ENCODE measurements around the gene AHCTF1. TPM values are rescaled to one million over a fixed set of nuclear protein-coding genes. Genes with fewer than 3 reads are reported as not detected.
"Not testable (repeated sequence)": the region's sequence is repeated elsewhere in the genome, so short reads cannot be mapped to it uniquely, and the experiment has no call there.

Gene AHCTF1
- total RNA-seq, 2 experiments from 2014 or later, result 35.8 to 40.3 TPM

GRCh38 chr1:246828818-246829217 is 102.9 kb downstream of the AHCTF1 start:
- H3K4me1 Mint-ChIP-seq (ENCODE audit: low read depth), result no peaks in the 10 kb centered on the region
- peaks cover 13% of the 10 kb centered on the region for H3K9me3 Mint-ChIP-seq
- POLR2A ChIA-PET, result no interaction called here
- H3K4me3 Mint-ChIP-seq, result no peak overlapping the region
- H3K36me3 Mint-ChIP-seq, result peaks cover 6% of the 10 kb centered on the region
- H3K27ac Mint-ChIP-seq, result no peak overlapping the region
- intact Hi-C loops (cut with micrococcal nuclease), result no loop called here
- no peak for DNase-seq
- CTCF ChIA-PET, result no interaction called here
- peaks cover 3% of the 10 kb centered on the region for H3K27me3 Mint-ChIP-seq

- Mint-ChIP-seq H3K9me3 (peaks cover 13% of the 10 kb centered on the region), H3K27ac (no peak overlapping the region), H3K4me3 (no peak overlapping the region), H3K4me1 (ENCODE audit: low read depth) (no peaks in the 10 kb centered on the region), H3K27me3 (peaks cover 3% of the 10 kb centered on the region), H3K36me3 (peaks cover 6% of the 10 kb centered on the region)
- ChIA-PET POLR2A (no interaction called here), CTCF (no interaction called here)
- intact Hi-C loops (cut with micrococcal nuclease), result no loop called here
- DNase-seq, result no peak
Observed at GRCh38 chr1:246827396-246827795, 104.4 kb downstream of the AHCTF1 start.

- peaks cover 9% of the 10 kb centered on the region for H3K4me1 Mint-ChIP-seq (ENCODE audit: low read depth)
- POLR2A ChIA-PET, result no interaction called here
- CTCF ChIA-PET, result no interaction called here
- H3K27me3 Mint-ChIP-seq, result peaks cover 2% of the 10 kb centered on the region
- no peak overlapping the region for H3K4me3 Mint-ChIP-seq
- no peak overlapping the region for H3K27ac Mint-ChIP-seq
- H3K9me3 Mint-ChIP-seq, result peaks cover 13% of the 10 kb centered on the region
- DNase-seq, result no peak
- H3K36me3 Mint-ChIP-seq, result peaks cover 6% of the 10 kb centered on the region
- intact Hi-C loops (cut with micrococcal nuclease), result no loop called here
Observed at GRCh38 chr1:246825557-246826175, 106.1 kb downstream of the AHCTF1 start.

GRCh38 chr1:246824541-246824940 is 107.2 kb downstream of the AHCTF1 start:
- ChIA-PET POLR2A (no interaction called here), CTCF (no interaction called here)
- DNase-seq, result no peak
- H3K4me1 Mint-ChIP-seq (ENCODE audit: low read depth), result peaks cover 11% of the 10 kb centered on the region
- no peak overlapping the region for H3K4me3 Mint-ChIP-seq
- H3K9me3 Mint-ChIP-seq, result peaks cover 8% of the 10 kb centered on the region
- H3K27me3 Mint-ChIP-seq, result peaks cover 4% of the 10 kb centered on the region
- intact Hi-C loops (cut with micrococcal nuclease), result no loop called here
- H3K36me3 Mint-ChIP-seq, result peaks cover 6% of the 10 kb centered on the region
- H3K27ac Mint-ChIP-seq, result no peak overlapping the region

- H3K27me3 Mint-ChIP-seq; intact Hi-C loops (cut with micrococcal nuclease); H3K27ac Mint-ChIP-seq; H3K36me3 Mint-ChIP-seq; H3K4me3 Mint-ChIP-seq; CTCF ChIA-PET; POLR2A ChIA-PET; H3K9me3 Mint-ChIP-seq; DNase-seq: not testable (repeated sequence)
- peaks cover 11% of the 10 kb centered on the region for H3K4me1 Mint-ChIP-seq (ENCODE audit: low read depth)
Observed at GRCh38 chr1:246822154-246822553, 109.6 kb downstream of the AHCTF1 start.

- intact Hi-C loops (cut with micrococcal nuclease), result no loop called here
- Mint-ChIP-seq H3K36me3 (no peaks in the 10 kb centered on the region), H3K4me3 (no peak overlapping the region), H3K4me1 (ENCODE audit: low read depth) (peaks cover 11% of the 10 kb centered on the region), H3K27ac (no peak overlapping the region), H3K9me3 (no peaks in the 10 kb centered on the region), H3K27me3 (peaks cover 4% of the 10 kb centered on the region)
- no peak for DNase-seq
- CTCF ChIA-PET, result no interaction called here
- POLR2A ChIA-PET, result no interaction called here
Observed at GRCh38 chr1:246820666-246821065, 111.1 kb downstream of the AHCTF1 start.

- DNase-seq; intact Hi-C loops (cut with micrococcal nuclease); H3K9me3 Mint-ChIP-seq; H3K36me3 Mint-ChIP-seq; H3K4me3 Mint-ChIP-seq; POLR2A ChIA-PET; CTCF ChIA-PET; H3K27ac Mint-ChIP-seq: not testable (repeated sequence)
- H3K4me1 Mint-ChIP-seq (ENCODE audit: low read depth), result peaks cover 11% of the 10 kb centered on the region
- peaks cover 15% of the 10 kb centered on the region for H3K27me3 Mint-ChIP-seq
Observed at GRCh38 chr1:246817778-246818177, 114.0 kb downstream of the AHCTF1 start.

GRCh38 chr1:246815693-246816270 is 116.0 kb downstream of the AHCTF1 start:
- no peak for DNase-seq
- Mint-ChIP-seq H3K4me1 (ENCODE audit: low read depth) (peaks cover 3% of the 10 kb centered on the region), H3K27ac (no peak overlapping the region), H3K9me3 (no peaks in the 10 kb centered on the region), H3K27me3 (peaks cover 18% of the 10 kb centered on the region), H3K36me3 (no peaks in the 10 kb centered on the region), H3K4me3 (no peak overlapping the region)
- intact Hi-C loops (cut with micrococcal nuclease), result no loop called here
- ChIA-PET CTCF (no interaction called here), POLR2A (no interaction called here)

- H3K9me3 Mint-ChIP-seq, result no peaks in the 10 kb centered on the region
- no peaks in the 10 kb centered on the region for H3K36me3 Mint-ChIP-seq
- no peak overlapping the region for H3K4me3 Mint-ChIP-seq
- H3K4me1 Mint-ChIP-seq (ENCODE audit: low read depth), result no peaks in the 10 kb centered on the region
- H3K27ac Mint-ChIP-seq, result no peak overlapping the region
- CTCF ChIA-PET, result no interaction called here
- POLR2A ChIA-PET, result no interaction called here
- intact Hi-C loops (cut with micrococcal nuclease), result no loop called here
- H3K27me3 Mint-ChIP-seq, result peaks cover 15% of the 10 kb centered on the region
- no peak for DNase-seq
Observed at GRCh38 chr1:246814890-246815289, 116.9 kb downstream of the AHCTF1 start.

GRCh38 chr1:246813325-246813724 is 118.4 kb downstream of the AHCTF1 start:
- not testable (repeated sequence) for DNase-seq
- peaks cover 15% of the 10 kb centered on the region for H3K27me3 Mint-ChIP-seq

GRCh38 chr1:246811985-246812384 is 119.8 kb downstream of the AHCTF1 start:
- Mint-ChIP-seq H3K4me1 (ENCODE audit: low read depth) (no peaks in the 10 kb centered on the region), H3K27me3 (peaks cover 15% of the 10 kb centered on the region), H3K9me3 (no peaks in the 10 kb centered on the region), H3K4me3 (no peak overlapping the region), H3K36me3 (no peaks in the 10 kb centered on the region), H3K27ac (no peak overlapping the region)
- POLR2A ChIA-PET, result no interaction called here
- DNase-seq, result no peak
- CTCF ChIA-PET, result no interaction called here
- intact Hi-C loops (cut with micrococcal nuclease), result no loop called here

More at GRCh38 chr1:246813325-246813724, 118.4 kb downstream of the AHCTF1 start:
- H3K36me3 Mint-ChIP-seq; POLR2A ChIA-PET; H3K9me3 Mint-ChIP-seq; H3K27ac Mint-ChIP-seq; H3K4me1 Mint-ChIP-seq (ENCODE audit: low read depth); H3K4me3 Mint-ChIP-seq; intact Hi-C loops (cut with micrococcal nuclease); CTCF ChIA-PET: not testable (repeated sequence)

- no peak overlapping the region for H3K27ac Mint-ChIP-seq
- CTCF ChIA-PET, result interaction anchor here (0.7 kb wide), 1 partner anchor 684 kb away, joined by 3 read pairs; no protein-coding TSS in a partner anchor
- H3K4me1 Mint-ChIP-seq (ENCODE audit: low read depth), result no peaks in the 10 kb centered on the region
- H3K36me3 Mint-ChIP-seq, result no peaks in the 10 kb centered on the region
- POLR2A ChIA-PET, result no interaction called here
- intact Hi-C loops (cut with micrococcal nuclease), result no loop called here
- no peaks in the 10 kb centered on the region for H3K9me3 Mint-ChIP-seq
- peaks cover 7% of the 10 kb centered on the region for H3K27me3 Mint-ChIP-seq
- DNase-seq, result no peak
- H3K4me3 Mint-ChIP-seq, result no peak overlapping the region
Observed at GRCh38 chr1:246809473-246809872, 122.3 kb downstream of the AHCTF1 start.

GRCh38 chr1:246805135-246805716 is 126.5 kb downstream of the AHCTF1 start:
- CTCF ChIA-PET, result no interaction called here
- no peak for DNase-seq
- Mint-ChIP-seq H3K27ac (no peak overlapping the region), H3K27me3 (no peaks in the 10 kb centered on the region), H3K4me3 (no peak overlapping the region), H3K36me3 (no peaks in the 10 kb centered on the region), H3K9me3 (no peaks in the 10 kb centered on the region), H3K4me1 (ENCODE audit: low read depth) (no peaks in the 10 kb centered on the region)
- POLR2A ChIA-PET, result no interaction called here
- intact Hi-C loops (cut with micrococcal nuclease), result no loop called here
